ENCODE results near the gene SLC8B1.

DNA sequence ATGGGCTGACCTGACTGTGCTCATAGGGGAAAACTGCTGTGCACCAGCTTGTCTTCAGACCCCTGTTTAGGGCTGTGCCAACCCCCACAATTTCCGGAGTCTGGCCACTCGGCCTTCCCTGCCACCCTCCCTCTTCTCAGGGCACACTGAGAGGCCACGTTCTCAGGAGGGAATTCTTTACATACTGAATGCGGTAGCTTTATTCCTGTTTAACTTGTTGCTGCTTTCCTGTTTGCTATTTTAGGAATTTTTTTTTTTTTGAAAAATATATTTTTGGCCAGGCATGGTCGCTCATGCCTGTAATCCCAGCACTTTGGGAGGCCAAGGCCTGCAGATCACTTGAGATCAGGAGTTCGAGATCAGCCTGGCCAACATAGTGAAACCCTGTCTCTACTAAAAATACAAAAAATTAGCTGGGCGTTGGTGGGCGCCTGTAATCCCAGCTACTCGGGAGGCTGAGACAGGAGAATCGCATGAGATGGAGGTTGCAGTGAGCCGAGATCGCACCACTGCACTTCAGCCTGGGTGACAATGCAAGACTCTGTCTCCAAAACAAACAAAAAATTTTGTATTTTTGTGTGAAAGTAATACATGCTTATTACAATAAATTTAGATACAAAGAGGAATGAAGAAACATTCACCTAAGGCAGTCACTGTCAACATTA, 74.1 kb downstream of the SLC8B1 start:
- TF ChIP-seq EZH2 (IDR thresholded peaks at IDR 0.05) (no peak), EGR1 (IDR thresholded peaks at IDR 0.05; ENCODE audit: low read depth) (no peak), POLR2A (IDR thresholded peaks at IDR 0.05; ENCODE audit: borderline replicate concordance, extremely low read depth, insufficient read depth, insufficient read length) (no peak), JUND (IDR thresholded peaks at IDR 0.05) (no peak), ZNF274 (IDR thresholded peaks at IDR 0.05; ENCODE audit: low read depth, low read length) (no peak), POLR2AphosphoS5 (IDR thresholded peaks at IDR 0.05; ENCODE audit: low read depth, low read length) (no peak), RAD21 (IDR thresholded peaks at IDR 0.05; ENCODE audit: low read depth) (no peak), ZFX (IDR thresholded peaks at IDR 0.05) (no peak)
- TF ChIP-seq, protein P1, sequence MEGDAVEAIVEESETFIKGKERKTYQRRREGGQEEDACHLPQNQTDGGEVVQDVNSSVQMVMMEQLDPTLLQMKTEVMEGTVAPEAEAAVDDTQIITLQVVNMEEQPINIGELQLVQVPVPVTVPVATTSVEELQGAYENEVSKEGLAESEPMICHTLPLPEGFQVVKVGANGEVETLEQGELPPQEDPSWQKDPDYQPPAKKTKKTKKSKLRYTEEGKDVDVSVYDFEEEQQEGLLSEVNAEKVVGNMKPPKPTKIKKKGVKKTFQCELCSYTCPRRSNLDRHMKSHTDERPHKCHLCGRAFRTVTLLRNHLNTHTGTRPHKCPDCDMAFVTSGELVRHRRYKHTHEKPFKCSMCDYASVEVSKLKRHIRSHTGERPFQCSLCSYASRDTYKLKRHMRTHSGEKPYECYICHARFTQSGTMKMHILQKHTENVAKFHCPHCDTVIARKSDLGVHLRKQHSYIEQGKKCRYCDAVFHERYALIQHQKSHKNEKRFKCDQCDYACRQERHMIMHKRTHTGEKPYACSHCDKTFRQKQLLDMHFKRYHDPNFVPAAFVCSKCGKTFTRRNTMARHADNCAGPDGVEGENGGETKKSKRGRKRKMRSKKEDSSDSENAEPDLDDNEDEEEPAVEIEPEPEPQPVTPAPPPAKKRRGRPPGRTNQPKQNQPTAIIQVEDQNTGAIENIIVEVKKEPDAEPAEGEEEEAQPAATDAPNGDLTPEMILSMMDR (IDR thresholded peaks at IDR 0.05 in 2 of 3, conservative IDR thresholded peaks at IDR 0.05 in 1 of 3; ENCODE audit: borderline replicate concordance in 1 of 3, insufficient read depth in 1 of 3, low read depth in 2 of 3, low read length in 2 of 3) = no peak
- TF ChIP-seq, protein P2, sequence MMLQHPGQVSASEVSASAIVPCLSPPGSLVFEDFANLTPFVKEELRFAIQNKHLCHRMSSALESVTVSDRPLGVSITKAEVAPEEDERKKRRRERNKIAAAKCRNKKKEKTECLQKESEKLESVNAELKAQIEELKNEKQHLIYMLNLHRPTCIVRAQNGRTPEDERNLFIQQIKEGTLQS (IDR thresholded peaks at IDR 0.05) = no peak
- TF ChIP-seq, protein P3, sequence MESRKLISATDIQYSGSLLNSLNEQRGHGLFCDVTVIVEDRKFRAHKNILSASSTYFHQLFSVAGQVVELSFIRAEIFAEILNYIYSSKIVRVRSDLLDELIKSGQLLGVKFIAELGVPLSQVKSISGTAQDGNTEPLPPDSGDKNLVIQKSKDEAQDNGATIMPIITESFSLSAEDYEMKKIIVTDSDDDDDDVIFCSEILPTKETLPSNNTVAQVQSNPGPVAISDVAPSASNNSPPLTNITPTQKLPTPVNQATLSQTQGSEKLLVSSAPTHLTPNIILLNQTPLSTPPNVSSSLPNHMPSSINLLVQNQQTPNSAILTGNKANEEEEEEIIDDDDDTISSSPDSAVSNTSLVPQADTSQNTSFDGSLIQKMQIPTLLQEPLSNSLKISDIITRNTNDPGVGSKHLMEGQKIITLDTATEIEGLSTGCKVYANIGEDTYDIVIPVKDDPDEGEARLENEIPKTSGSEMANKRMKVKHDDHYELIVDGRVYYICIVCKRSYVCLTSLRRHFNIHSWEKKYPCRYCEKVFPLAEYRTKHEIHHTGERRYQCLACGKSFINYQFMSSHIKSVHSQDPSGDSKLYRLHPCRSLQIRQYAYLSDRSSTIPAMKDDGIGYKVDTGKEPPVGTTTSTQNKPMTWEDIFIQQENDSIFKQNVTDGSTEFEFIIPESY (IDR thresholded peaks at IDR 0.05; ENCODE audit: extremely low read depth, insufficient replicate concordance, low read length) = no peak
- TF ChIP-seq, protein P4, sequence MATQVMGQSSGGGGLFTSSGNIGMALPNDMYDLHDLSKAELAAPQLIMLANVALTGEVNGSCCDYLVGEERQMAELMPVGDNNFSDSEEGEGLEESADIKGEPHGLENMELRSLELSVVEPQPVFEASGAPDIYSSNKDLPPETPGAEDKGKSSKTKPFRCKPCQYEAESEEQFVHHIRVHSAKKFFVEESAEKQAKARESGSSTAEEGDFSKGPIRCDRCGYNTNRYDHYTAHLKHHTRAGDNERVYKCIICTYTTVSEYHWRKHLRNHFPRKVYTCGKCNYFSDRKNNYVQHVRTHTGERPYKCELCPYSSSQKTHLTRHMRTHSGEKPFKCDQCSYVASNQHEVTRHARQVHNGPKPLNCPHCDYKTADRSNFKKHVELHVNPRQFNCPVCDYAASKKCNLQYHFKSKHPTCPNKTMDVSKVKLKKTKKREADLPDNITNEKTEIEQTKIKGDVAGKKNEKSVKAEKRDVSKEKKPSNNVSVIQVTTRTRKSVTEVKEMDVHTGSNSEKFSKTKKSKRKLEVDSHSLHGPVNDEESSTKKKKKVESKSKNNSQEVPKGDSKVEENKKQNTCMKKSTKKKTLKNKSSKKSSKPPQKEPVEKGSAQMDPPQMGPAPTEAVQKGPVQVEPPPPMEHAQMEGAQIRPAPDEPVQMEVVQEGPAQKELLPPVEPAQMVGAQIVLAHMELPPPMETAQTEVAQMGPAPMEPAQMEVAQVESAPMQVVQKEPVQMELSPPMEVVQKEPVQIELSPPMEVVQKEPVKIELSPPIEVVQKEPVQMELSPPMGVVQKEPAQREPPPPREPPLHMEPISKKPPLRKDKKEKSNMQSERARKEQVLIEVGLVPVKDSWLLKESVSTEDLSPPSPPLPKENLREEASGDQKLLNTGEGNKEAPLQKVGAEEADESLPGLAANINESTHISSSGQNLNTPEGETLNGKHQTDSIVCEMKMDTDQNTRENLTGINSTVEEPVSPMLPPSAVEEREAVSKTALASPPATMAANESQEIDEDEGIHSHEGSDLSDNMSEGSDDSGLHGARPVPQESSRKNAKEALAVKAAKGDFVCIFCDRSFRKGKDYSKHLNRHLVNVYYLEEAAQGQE (IDR thresholded peaks at IDR 0.05; ENCODE audit: low read depth) = no peak
